Endometrial microvascular endothelial cells (primary cell): ENCODE results near the gene MANSC1. TPM values are rescaled to one million over a fixed set of nuclear protein-coding genes. Genes with fewer than 3 reads are reported as not detected.
"Not testable (repeated sequence)": the region's sequence is repeated elsewhere in the genome, so short reads cannot be mapped to it uniquely, and the experiment has no call there.

Source experiments
- in situ Hi-C: cut with HindIII; loops from 2 replicates; pipeline ENCODE4 v1.10.0; 2017; ENCODE audit warnings: low sequenced_read_pairs, low pct_unique_long_range_greater_than_20kb; ENCODE audit errors: inconsistent ontology term
- total RNA-seq: library from RNA; depleted of rRNA; stranded (reverse); fragments of >200 nt; gene quantifications from one replicate; pipeline ENCODE4 v1.2.3, GENCODE V29; 2015; ENCODE audit errors: inconsistent ontology term

Gene MANSC1
- total RNA-seq, 1 donor from 2014 or later, result 42.2 TPM

GRCh38 chr12:12333407-12334366, 16.4 kb downstream of the MANSC1 start:
- in situ Hi-C loops, result no loop called here

DNA sequence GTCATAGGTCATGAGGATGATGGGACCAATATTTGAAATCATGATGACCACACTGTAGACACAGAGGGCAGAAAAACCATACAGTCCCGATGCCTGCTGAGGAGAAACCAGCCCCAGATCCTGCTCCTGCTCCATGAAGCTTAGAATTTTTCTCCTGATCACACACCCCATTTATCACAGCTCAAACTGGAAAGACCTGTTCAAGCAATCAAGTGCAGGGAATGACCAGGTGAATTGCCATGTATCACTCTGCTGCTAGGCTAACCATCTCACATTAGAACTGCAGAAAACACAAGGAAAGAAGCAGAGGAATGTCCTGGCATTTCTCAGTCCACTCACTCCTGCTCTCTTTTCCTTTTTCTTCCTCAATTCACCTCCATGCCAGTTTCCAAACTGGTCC, 18.1 kb downstream of the MANSC1 start:
- in situ Hi-C loops, result no loop called here

DNA sequence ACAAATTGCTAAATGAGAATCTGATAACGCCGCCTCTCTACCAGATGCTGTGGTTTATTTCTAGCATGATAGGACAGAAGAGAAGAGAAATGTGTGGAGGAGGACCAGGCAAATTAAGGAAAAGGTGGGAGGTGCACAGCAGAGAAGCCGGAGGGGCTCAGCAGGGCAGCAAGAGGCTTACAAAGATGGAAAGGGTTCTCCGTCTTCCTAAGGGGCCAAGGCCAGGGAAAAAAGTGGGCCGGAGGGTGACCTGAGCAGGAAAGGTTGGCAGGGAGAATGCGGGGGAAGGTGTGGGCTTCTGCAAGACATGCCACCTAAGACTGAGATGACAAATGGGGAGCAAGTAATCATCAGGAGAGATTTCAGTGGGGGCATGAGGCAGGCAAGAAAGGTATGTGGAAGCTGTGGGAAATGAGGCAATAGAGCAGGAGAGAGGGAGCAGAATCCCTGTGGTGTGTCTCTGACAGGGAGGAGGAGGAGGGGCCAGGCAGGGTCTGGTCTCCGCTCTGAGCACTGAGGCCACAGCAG, 18.7 kb downstream of the MANSC1 start:
- in situ Hi-C loops, result no loop called here

GRCh38 chr12:12327802-12328201, 22.2 kb downstream of the MANSC1 start:
- in situ Hi-C loops, result loop anchor here (10.0 kb wide), 1 partner anchor 243 kb away; no protein-coding TSS in a partner anchor

DNA sequence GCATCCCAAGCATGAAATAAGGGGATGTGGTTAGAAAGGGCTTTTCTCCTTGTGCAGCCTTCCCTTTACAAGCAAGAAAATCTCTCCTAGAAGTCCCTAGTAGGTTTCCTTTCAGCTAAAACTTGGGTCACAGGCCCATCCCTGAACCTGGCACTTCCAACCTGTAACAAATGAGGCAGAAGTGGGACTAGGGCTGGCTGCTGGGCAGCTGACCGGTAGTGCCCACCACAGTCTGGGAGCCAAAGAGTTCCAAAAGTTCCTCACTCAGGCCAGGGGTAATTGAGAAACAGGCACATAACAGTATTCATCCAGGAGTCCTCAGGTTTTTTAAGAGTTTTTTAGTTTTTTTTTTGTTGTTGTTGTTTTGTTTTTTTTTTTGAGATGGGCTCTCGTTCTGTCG, 23.8 kb downstream of the MANSC1 start:
- in situ Hi-C loops, result loop anchor here (10.0 kb wide), 1 partner anchor 241 kb away; no protein-coding TSS in a partner anchor

- in situ Hi-C loops, result loop anchor here (10.0 kb wide), 1 partner anchor 239 kb away; no protein-coding TSS in a partner anchor
Measured at GRCh38 chr12:12323591-12323990, 26.5 kb downstream of the MANSC1 start.

- in situ Hi-C loops, result loop anchor here (10.0 kb wide), 1 partner anchor 238 kb away; no protein-coding TSS in a partner anchor
Measured at GRCh38 chr12:12323118-12323517, 26.9 kb downstream of the MANSC1 start.

GRCh38 chr12:12319451-12320183, 30.4 kb downstream of the MANSC1 start:
- in situ Hi-C loops, result loop anchor here (10.0 kb wide), 1 partner anchor 235 kb away; no protein-coding TSS in a partner anchor

GRCh38 chr12:12315838-12316237, 34.2 kb downstream of the MANSC1 start:
- in situ Hi-C loops, result no loop called here

- in situ Hi-C loops, result not testable (repeated sequence)
Measured at GRCh38 chr12:12310695-12311094, 39.3 kb downstream of the MANSC1 start.

- in situ Hi-C loops, result no loop called here
Measured at GRCh38 chr12:12305568-12306300, 44.3 kb downstream of the MANSC1 start.

GRCh38 chr12:12302976-12303375, 47.1 kb downstream of the MANSC1 start:
- in situ Hi-C loops, result no loop called here

GRCh38 chr12:12301122-12301521, 48.9 kb downstream of the MANSC1 start:
- in situ Hi-C loops, result no loop called here

DNA sequence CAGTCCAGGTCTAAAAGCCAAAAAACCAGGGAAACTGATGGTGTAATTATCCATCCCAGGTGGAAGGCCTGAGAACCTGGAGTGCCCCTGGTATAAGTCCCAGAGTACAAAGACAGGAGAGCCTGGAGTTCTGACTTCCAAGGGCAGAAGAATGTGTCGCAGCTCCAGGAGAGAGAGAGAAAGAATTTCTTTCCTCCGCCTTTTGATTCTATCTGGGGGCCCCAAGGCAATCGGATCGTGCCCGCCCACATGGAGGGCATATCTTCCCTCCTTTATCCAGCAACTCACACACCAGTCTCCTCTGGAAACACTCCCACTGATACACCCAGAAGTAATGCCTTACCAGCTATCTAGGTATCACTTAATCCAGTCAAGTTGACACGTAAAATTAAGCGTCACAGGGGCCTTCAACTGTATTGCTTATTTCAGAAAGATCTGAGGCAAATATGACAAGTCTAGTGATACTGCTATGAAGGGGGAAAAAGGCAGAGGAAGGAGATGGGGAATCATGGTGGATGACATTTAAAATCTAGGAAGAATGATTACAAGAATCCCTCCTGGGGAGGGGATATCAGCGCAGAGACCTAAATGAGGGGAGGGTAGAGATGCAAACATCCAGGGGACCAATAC, 52.7 kb downstream of the MANSC1 start:
- in situ Hi-C loops, result no loop called here

DNA sequence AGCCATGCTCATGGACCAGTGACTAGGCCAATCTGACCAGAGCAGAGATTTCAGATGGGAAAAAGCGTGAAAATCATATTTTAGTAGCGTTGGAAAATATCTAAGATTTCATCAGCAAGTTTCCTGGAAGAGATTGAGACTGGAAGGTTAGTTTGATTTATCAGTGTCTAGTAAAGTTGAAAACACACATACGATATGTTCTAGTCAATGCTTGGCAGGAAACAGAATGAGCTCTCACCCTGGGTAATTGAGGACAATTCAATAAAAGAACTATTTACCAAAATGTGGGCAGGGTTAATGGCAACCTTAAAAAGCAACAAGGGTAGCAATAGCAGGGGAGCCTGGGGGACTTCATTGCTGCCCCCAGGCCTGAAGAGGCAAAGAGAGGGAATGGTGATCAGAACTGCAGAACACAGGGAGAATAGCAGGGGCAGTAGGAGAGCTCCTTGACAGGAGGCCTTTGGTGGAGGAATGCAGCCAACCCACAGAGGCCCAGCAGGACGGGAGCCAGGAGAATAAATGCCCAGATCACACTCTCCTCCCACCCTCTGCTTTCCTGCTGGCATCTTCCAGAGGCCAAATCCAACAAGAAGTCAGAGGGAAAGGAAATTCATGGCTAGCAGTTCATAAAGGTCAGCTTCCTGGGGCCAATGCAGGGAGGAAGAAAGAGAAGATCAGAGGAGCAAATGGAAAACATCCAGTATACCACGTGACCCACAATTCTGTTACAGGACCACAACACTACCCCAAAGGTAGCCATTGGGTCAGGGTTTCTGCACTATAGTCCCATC, 55.6 kb downstream of the MANSC1 start:
- in situ Hi-C loops, result no loop called here

GRCh38 chr12:12290206-12290605, 59.8 kb downstream of the MANSC1 start:
- in situ Hi-C loops, result no loop called here

GRCh38 chr12:12286441-12286840, 63.6 kb downstream of the MANSC1 start:
- in situ Hi-C loops, result no loop called here
